GM12892 (cell line): ENCODE measurements around the gene TYK2.
A peak's percentile ranks its signal among the peaks of the same experiment; 100 is the strongest.

Experiments used
- POLR2A ChIP-seq: IDR thresholded peaks from 2 replicates; pipeline ENCODE4 v1.6.1; 2011; ENCODE audit warnings: low read depth, low read length, control low read depth
- POLR2AphosphoS5 ChIP-seq: IDR thresholded peaks from 2 replicates; pipeline ENCODE4 v1.6.1; 2011; ENCODE audit warnings: low read depth, low read length, control low read depth
- TAF1 ChIP-seq: IDR thresholded peaks from 2 replicates; pipeline ENCODE4 v1.6.1; 2011; ENCODE audit warnings: low read depth, mild to moderate bottlenecking, control low read depth, low read length, borderline replicate concordance

- TF ChIP-seq POLR2A (peak; percentile 82), POLR2AphosphoS5 (peak; percentile 74), TAF1 (0 out of 2 replicates have a peak, but pooled peaks have one; percentile 39)
These were observed 40.9 kb downstream of the TYK2 start, which contains the start of gene ICAM3 for GRCh38 chr19:10339380-10339960.
